ENCODE measurements around the gene PECR.
"Not testable (repeated sequence)": the region's sequence is repeated elsewhere in the genome, so short reads cannot be mapped to it uniquely, and the experiment has no call there.

PECR gene

GRCh38 chr2:215994911-215995310, 86.7 kb downstream of the PECR start:
- no peak for DNase-seq

- not testable (repeated sequence) for DNase-seq
Measured at GRCh38 chr2:215988556-215989207, 92.9 kb downstream of the PECR start.

Measured in CD4-positive, alpha-beta T cell treated with Interleukin-4 for 1 hour (primary cell).